RWPE2 (cell line): Measurements from ENCODE around the gene AUH.

ENCODE experiments used
- ATAC-seq: fragments of 200-7000 bp; cut with Tn5 transposase; 3 replicates; pipeline ENCODE4 v1.9.1; 2021; ENCODE audit warnings: low read depth
- DNase-seq: peaks from one replicate; pipeline ENCODE4 v3.0.0-alpha.2; 2020; ENCODE audit warnings: low spot score
- H3K27ac ChIP-seq: fragments of 450-650 bp; 2 replicates; pipeline ENCODE4 v1.5.1; 2017; ENCODE audit warnings: mild to moderate bottlenecking; ENCODE audit not compliant: poor library complexity, severe bottlenecking
- H3K27me3 ChIP-seq: fragments of 250-450 bp; sonication (Bioruptor Pico); 2 replicates; pipeline ENCODE4 v1.5.1; 2021; ENCODE audit warnings: mild to moderate bottlenecking, moderate library complexity; ENCODE audit not compliant: insufficient read depth, poor library complexity, severe bottlenecking
- H3K36me3 ChIP-seq: fragments of 250-450 bp; sonication (Bioruptor Pico); 2 replicates; pipeline ENCODE4 v1.5.1; 2020; ENCODE audit warnings: low read depth, mild to moderate bottlenecking, moderate library complexity
- H3K4me1 ChIP-seq: fragments of 250-450 bp; sonication (Bioruptor Pico); 2 replicates; pipeline ENCODE4 v1.5.1; 2021; ENCODE audit warnings: mild to moderate bottlenecking, moderate library complexity; ENCODE audit not compliant: insufficient read depth, poor library complexity, severe bottlenecking
- H3K4me3 ChIP-seq: fragments of 250-450 bp; sonication (Bioruptor Pico); 2 replicates; pipeline ENCODE4 v1.5.1; 2021; ENCODE audit warnings: mild to moderate bottlenecking, moderate library complexity; ENCODE audit not compliant: severe bottlenecking
- H3K9me3 ChIP-seq: fragments of 250-450 bp; sonication (Bioruptor Pico); 2 replicates; pipeline ENCODE4 v1.5.1; 2021; ENCODE audit warnings: mild to moderate bottlenecking, moderate library complexity; ENCODE audit not compliant: severe bottlenecking
- TF ChIP-seq, protein P1 (sequence below): fragments of 450-650 bp; IDR thresholded peaks from one replicate; pipeline ENCODE4 v1.5.1; 2017; ENCODE audit warnings: mild to moderate bottlenecking, moderate library complexity; ENCODE audit not compliant: poor library complexity, severe bottlenecking

Gene AUH

DNA sequence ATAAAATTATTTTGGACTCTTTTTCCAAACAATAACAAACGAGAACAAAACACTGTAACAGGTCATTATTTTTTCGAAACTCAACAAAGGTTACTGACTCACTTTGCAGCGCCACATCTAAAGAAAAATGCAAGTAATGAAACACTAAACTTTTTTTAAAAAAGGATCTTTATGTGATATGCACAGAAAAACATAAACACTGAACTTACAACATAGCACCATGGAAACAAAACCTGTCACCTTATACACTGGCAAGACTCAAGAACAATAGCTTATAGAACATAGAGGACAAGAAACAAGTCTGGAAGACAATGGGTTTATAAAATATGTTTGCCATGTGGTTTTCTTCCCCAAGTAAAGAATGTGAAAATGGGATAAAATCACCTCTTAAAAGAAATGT lies 85.2 kb downstream of the AUH start:
- TF ChIP-seq, protein P1, sequence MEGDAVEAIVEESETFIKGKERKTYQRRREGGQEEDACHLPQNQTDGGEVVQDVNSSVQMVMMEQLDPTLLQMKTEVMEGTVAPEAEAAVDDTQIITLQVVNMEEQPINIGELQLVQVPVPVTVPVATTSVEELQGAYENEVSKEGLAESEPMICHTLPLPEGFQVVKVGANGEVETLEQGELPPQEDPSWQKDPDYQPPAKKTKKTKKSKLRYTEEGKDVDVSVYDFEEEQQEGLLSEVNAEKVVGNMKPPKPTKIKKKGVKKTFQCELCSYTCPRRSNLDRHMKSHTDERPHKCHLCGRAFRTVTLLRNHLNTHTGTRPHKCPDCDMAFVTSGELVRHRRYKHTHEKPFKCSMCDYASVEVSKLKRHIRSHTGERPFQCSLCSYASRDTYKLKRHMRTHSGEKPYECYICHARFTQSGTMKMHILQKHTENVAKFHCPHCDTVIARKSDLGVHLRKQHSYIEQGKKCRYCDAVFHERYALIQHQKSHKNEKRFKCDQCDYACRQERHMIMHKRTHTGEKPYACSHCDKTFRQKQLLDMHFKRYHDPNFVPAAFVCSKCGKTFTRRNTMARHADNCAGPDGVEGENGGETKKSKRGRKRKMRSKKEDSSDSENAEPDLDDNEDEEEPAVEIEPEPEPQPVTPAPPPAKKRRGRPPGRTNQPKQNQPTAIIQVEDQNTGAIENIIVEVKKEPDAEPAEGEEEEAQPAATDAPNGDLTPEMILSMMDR = no peak
- ATAC-seq (no peak), DNase-seq (no peak)
- Histone ChIP-seq H3K9me3 (no peaks in the 10 kb centered on the region), H3K27me3 (no peaks in the 10 kb centered on the region), H3K4me3 (no peak overlapping the region), H3K36me3 (no peaks in the 10 kb centered on the region), H3K27ac (no peak overlapping the region), H3K4me1 (peaks cover 6% of the 10 kb centered on the region)

DNA sequence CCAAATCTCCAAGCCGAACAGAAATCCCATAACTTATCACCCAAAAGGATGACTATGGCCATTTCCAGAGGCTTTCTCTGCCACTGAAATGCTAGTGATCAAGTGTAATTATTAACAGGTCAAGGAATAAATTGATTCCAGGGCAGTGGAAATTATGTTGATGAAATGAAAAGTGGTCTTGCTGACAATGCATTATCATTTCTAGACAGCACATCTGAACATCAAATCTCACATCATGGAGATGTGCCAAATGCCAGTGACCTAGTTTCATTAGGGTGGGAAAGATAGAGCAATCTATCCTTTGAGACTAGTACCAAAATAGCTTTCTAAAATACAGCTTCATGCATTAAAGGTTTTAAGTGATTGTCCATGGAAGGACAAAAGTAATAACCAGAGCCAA lies 86.1 kb downstream of the AUH start:
- peaks cover 6% of the 10 kb centered on the region for H3K4me1 ChIP-seq
- ATAC-seq (no peak), DNase-seq (no peak)
- no peaks in the 10 kb centered on the region for H3K9me3 ChIP-seq
- H3K36me3 ChIP-seq = no peaks in the 10 kb centered on the region
- no peaks in the 10 kb centered on the region for H3K27me3 ChIP-seq
- H3K4me3 ChIP-seq = no peak overlapping the region
- TF ChIP-seq, protein P1 = no peak
- no peak overlapping the region for H3K27ac ChIP-seq

DNA sequence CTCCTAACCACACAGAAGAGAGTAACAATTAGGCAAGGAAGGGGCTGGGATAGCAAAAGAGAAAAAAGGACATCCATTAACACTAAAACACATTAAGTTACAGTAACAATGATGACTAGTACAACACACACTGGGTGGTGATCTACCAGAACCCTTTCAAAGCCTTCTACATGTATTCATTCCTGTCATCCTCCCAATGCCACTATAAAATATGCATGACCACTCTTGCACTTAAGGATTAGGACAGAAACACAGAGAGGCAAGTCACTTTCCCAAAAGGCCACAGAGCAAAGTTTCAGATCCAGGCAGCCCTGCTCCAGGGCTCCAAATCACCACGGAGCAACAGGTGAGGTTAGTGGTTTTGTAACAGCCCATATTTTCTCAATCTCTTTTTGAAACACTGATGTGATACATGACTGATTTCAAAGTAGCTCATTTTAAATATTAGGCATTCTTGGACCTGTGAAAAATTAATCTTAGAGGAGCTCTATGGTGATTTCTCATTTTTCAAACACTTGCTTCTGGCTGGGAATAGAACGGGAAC lies 86.7 kb downstream of the AUH start:
- TF ChIP-seq, protein P1 = no peak
- H3K27ac ChIP-seq = no peak overlapping the region
- no peaks in the 10 kb centered on the region for H3K36me3 ChIP-seq
- no peaks in the 10 kb centered on the region for H3K27me3 ChIP-seq
- peaks cover 6% of the 10 kb centered on the region for H3K4me1 ChIP-seq
- no peak overlapping the region for H3K4me3 ChIP-seq
- H3K9me3 ChIP-seq = no peaks in the 10 kb centered on the region
- ATAC-seq (no peak), DNase-seq (no peak)

DNA sequence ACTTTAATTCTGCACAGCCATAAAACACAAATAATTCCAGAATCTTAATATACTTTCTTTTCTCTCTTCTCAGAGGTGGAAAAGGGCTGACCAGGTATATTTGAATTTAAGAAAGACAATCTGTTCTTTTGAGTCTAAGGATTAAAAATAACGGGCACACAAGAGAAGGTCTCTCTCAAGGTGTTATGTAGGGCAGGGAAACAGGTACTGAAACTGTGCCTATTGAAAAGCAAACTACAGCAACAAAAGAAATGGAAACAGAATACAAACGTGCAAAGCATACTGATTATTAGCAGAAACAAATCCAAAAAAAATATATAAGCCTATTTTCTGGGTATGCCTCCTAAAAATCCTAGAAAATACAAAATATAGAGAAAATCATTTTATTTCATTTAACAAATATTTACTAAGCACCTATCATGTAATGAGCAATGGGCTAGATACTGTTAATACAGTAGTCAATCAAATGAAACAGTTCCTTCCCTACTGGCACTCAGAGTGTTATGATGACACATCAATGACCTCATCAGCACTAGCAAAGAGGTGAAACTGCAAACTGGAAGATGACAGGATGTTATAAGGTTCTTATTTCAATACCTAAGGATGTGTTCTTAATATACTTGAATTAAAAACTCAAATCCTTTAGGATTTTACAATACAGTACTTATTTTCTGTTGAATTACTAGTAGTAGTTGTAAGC lies 87.7 kb downstream of the AUH start:
- no peak overlapping the region for H3K27ac ChIP-seq
- no peaks in the 10 kb centered on the region for H3K36me3 ChIP-seq
- no peaks in the 10 kb centered on the region for H3K27me3 ChIP-seq
- peaks cover 6% of the 10 kb centered on the region for H3K4me1 ChIP-seq
- H3K9me3 ChIP-seq = no peaks in the 10 kb centered on the region
- DNase-seq = no peak
- peak; percentile 62; the same call in 1 of the 3 replicates for ATAC-seq
- H3K4me3 ChIP-seq = no peak overlapping the region
- TF ChIP-seq, protein P1 = no peak

DNA sequence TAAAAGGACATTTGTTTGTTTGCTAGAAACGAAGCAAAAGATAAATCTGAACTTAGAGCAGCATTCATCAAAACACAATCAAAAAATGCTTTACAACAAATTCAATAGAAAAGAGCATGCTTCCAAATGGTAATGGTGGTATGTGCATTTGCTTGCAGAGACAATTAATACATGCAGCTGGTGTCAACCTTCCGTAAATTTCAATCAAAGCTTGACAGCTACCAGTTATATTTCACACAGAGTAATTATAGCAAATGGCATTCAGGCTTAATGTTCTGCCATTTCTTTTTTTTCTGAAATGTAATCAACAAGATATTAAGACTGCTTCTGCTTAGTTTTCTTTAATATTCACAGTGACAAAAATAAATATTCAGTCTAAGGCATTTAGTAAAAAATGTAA lies 90.6 kb downstream of the AUH start:
- ATAC-seq (no peak), DNase-seq (no peak)
- Histone ChIP-seq H3K27ac (no peak overlapping the region), H3K4me3 (no peak overlapping the region), H3K4me1 (peaks cover 6% of the 10 kb centered on the region), H3K27me3 (no peaks in the 10 kb centered on the region), H3K36me3 (no peaks in the 10 kb centered on the region), H3K9me3 (no peaks in the 10 kb centered on the region)
- TF ChIP-seq, protein P1 = no peak
